Measurements from ENCODE around the gene NFAM1. TPM values are rescaled to one million over a fixed set of nuclear protein-coding genes. Genes with fewer than 3 reads are reported as not detected.

Gene NFAM1
- total RNA-seq, 1 donor from 2014 or later, result 1.6 TPM

- H3K4me1 Mint-ChIP-seq (ENCODE audit: unreplicated experiment), result peaks cover 10% of the 10 kb centered on the region
- H3K27me3 Mint-ChIP-seq (ENCODE audit: unreplicated experiment), result peaks cover 3% of the 10 kb centered on the region
- no peak for DNase-seq (ENCODE audit: low spot score)
- TF ChIP-seq CTCF (IDR thresholded peaks at IDR 0.05; ENCODE audit: unreplicated experiment), result no peak
- H3K9me3 Mint-ChIP-seq (ENCODE audit: unreplicated experiment), result no peaks in the 10 kb centered on the region
- H3K27ac Mint-ChIP-seq (ENCODE audit: unreplicated experiment), result no peak overlapping the region
- no peak overlapping the region for H3K4me3 Mint-ChIP-seq (ENCODE audit: unreplicated experiment)
- no peaks in the 10 kb centered on the region for H3K36me3 Mint-ChIP-seq (ENCODE audit: low read depth, unreplicated experiment)
Measured at GRCh38 chr22:42446151-42446550, 13.9 kb upstream of the NFAM1 start.

GRCh38 chr22:42444077-42444904, 12.1 kb upstream of the NFAM1 start:
- H3K27ac Mint-ChIP-seq (ENCODE audit: unreplicated experiment), result no peak overlapping the region
- peak; percentile 85 for DNase-seq (ENCODE audit: low spot score)
- no peaks in the 10 kb centered on the region for H3K9me3 Mint-ChIP-seq (ENCODE audit: unreplicated experiment)
- H3K27me3 Mint-ChIP-seq (ENCODE audit: unreplicated experiment), result peaks cover under 1% of the 10 kb centered on the region
- no peaks in the 10 kb centered on the region for H3K36me3 Mint-ChIP-seq (ENCODE audit: low read depth, unreplicated experiment)
- H3K4me1 Mint-ChIP-seq (ENCODE audit: unreplicated experiment), result peaks cover 21% of the 10 kb centered on the region
- H3K4me3 Mint-ChIP-seq (ENCODE audit: unreplicated experiment), result peak overlapping the region; percentile 31
- peak; percentile 76 for TF ChIP-seq CTCF (IDR thresholded peaks at IDR 0.05; ENCODE audit: unreplicated experiment)

GRCh38 chr22:42443240-42444076, 11.3 kb upstream of the NFAM1 start:
- H3K27me3 Mint-ChIP-seq (ENCODE audit: unreplicated experiment), result peaks cover 3% of the 10 kb centered on the region
- H3K4me1 Mint-ChIP-seq (ENCODE audit: unreplicated experiment), result peaks cover 26% of the 10 kb centered on the region
- H3K9me3 Mint-ChIP-seq (ENCODE audit: unreplicated experiment), result no peaks in the 10 kb centered on the region
- DNase-seq (ENCODE audit: low spot score), result no peak
- no peak for TF ChIP-seq CTCF (IDR thresholded peaks at IDR 0.05; ENCODE audit: unreplicated experiment)
- no peak overlapping the region for H3K4me3 Mint-ChIP-seq (ENCODE audit: unreplicated experiment)
- no peak overlapping the region for H3K27ac Mint-ChIP-seq (ENCODE audit: unreplicated experiment)
- no peaks in the 10 kb centered on the region for H3K36me3 Mint-ChIP-seq (ENCODE audit: low read depth, unreplicated experiment)

- no peaks in the 10 kb centered on the region for H3K36me3 Mint-ChIP-seq (ENCODE audit: low read depth, unreplicated experiment)
- H3K4me3 Mint-ChIP-seq (ENCODE audit: unreplicated experiment), result no peak overlapping the region
- peaks cover 3% of the 10 kb centered on the region for H3K27me3 Mint-ChIP-seq (ENCODE audit: unreplicated experiment)
- DNase-seq (ENCODE audit: low spot score), result no peak
- TF ChIP-seq CTCF (IDR thresholded peaks at IDR 0.05; ENCODE audit: unreplicated experiment), result no peak
- H3K4me1 Mint-ChIP-seq (ENCODE audit: unreplicated experiment), result peaks cover 27% of the 10 kb centered on the region
- no peak overlapping the region for H3K27ac Mint-ChIP-seq (ENCODE audit: unreplicated experiment)
- H3K9me3 Mint-ChIP-seq (ENCODE audit: unreplicated experiment), result no peaks in the 10 kb centered on the region
Measured at GRCh38 chr22:42442748-42443147, 10.5 kb upstream of the NFAM1 start.
